GM18507 (cell line): Measurements from ENCODE around the gene TIGD1.

Experiments
- DNase-seq: peaks from one replicate; pipeline ENCODE4 v3.0.0; 2011; ENCODE audit warnings: low read depth; ENCODE audit not compliant: insufficient read length; ENCODE audit errors: extremely low spot score
- FAIRE-seq: peaks from 2 replicates; lab custom pipeline; 2011; peaks lifted over from hg19 to GRCh38; lab: Jason Lieb, UNC

The TIGD1 gene

GRCh38 chr2:232550354-232551249, at the start of gene TIGD1, which contains the start of gene EIF4E2:
Gene TIGD1 (minus strand): TSS chr2:232550557. CDS start chr2:232549882, 675 bp downstream.
Gene EIF4E2 (plus strand): TSS chr2:232550689. CDS start chr2:232550725, 36 bp downstream.
- peak; percentile 86 for FAIRE-seq
- peak; percentile 99 for DNase-seq

GRCh38 chr2:232598293-232598692, 47.9 kb upstream of the TIGD1 start:
- no peak for DNase-seq
- no peak for FAIRE-seq

- DNase-seq (no peak), FAIRE-seq (no peak)
Measured at GRCh38 chr2:232597362-232598079, 47.2 kb upstream of the TIGD1 start.

DNA sequence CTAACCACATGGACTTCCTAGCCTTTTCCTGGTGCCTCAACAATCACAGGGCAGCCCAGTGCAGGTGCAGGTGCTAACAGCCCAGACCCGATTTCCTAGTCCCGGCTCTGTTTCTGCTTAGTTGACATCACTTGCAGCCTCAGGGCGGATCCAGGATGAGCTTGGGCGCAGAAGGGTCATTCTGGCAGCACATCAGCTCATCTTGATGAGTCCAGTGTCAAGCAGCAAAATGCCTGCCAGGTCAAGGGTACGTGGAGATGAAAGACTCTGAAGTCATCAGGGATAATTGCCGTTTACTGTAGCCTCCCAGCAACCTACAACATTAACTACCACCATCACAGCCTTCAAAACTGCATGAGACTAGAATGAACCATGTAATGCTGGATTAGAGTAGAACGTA, 43.6 kb upstream of the TIGD1 start:
- no peak for FAIRE-seq
- no peak for DNase-seq

GRCh38 chr2:232592772-232593395, 42.5 kb upstream of the TIGD1 start:
- DNase-seq (no peak), FAIRE-seq (no peak)

- FAIRE-seq = no peak
- no peak for DNase-seq
Measured at GRCh38 chr2:232588680-232589585, 38.6 kb upstream of the TIGD1 start.

DNA sequence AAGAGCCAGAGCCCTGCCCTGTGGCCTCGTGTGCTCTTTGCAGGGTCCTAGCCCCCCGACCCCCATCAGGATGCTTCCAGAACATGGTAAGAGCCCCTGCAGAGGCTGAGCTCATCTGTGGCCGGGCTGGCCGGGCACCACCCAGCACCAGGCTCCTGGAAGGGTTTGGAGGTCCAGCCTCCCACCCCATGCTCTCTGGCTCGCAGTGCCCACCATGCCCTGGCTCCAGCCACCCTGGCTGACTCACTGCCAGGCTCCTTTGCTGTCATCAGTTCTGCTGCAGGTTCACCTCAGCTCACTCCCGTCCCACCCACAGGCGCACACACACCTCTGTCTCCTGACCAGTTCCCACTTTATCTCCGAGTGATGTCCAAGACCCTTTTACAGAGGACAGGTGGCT, 37.7 kb upstream of the TIGD1 start:
- FAIRE-seq (no peak), DNase-seq (no peak)

DNA sequence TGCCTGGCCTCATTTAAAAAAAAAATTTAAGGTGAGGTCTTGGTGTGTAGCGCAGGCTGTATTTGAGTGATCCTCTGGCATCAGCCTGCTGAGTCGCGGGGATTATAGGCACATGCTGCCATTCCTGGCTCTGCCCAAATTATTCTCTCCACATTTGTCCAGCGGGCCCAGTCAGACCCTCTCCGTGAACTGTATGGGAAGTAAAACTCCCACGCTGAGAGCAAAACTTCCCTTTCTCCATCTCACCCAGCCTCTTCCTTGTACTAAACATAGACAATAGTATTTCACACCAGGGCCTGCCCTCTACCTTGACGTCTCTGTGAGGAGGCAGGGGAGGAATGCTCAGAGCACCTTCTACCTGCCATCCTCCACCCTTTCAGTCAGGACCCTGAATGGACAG, 37.2 kb upstream of the TIGD1 start:
- FAIRE-seq (no peak), DNase-seq (no peak)

GRCh38 chr2:232586943-232587505, 36.7 kb upstream of the TIGD1 start:
- FAIRE-seq (no peak), DNase-seq (no peak)

DNA sequence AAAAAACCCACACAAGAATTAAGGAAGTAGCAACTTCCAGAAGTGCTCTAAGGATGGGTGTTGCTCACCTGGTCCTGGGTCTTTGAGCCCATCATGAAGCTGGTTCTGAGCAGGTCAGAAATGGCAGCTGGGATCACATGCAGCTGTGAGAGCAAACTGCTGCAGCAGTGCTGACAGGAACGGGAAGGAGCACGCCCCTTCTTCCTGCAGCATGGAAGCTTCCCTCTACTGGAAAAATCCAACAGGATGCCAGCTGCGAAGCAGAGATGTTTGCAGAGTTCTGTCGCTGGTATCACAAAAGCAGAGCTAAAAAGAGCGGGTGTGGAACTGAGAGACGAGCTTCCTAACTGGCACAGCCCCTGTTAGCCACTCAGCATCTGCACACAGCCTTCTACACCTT, 33.9 kb upstream of the TIGD1 start:
- FAIRE-seq = no peak
- DNase-seq = no peak

DNA sequence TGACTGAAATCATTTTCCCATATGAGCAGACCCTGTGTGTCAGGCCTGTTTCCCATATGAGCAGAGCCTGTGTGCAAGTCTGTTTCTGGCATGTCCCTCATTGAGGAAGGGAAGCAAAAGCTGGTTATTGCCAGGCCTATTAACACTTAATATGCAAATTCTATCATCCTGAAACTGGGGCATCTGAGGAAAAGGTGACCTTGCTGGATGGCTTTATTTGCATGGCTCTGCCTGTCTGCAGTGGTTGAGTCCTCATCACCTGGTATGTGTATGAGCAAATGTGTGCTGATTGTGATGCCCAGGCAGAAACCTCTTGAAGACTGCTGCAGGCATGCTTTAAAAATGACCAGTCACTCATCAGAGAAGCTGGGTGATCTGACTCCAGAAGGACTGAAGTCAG, 31.4 kb upstream of the TIGD1 start:
- DNase-seq = no peak
- no peak for FAIRE-seq

GRCh38 chr2:232580648-232580981, 30.3 kb upstream of the TIGD1 start:
- no peak for FAIRE-seq
- DNase-seq = no peak

DNA sequence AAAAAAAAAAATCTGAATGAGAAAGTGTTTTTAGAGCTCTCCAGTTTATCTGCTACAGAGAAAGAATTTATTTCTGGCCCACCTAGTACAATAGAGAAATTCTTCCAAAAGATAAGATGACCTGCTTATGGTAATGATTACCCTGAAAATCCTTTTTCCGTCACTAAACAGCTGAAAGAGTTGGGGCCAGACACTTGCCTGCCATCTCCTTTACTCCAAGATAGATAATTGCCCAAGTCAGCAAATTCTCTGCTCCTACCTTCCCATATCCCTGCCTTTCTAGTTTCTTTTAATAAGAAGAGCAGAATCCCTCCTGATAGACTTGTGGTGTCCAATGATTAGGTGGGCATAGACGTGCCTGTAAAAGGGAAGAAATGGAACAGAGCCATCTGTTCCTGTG, 28.3 kb upstream of the TIGD1 start:
- FAIRE-seq (no peak), DNase-seq (no peak)

DNA sequence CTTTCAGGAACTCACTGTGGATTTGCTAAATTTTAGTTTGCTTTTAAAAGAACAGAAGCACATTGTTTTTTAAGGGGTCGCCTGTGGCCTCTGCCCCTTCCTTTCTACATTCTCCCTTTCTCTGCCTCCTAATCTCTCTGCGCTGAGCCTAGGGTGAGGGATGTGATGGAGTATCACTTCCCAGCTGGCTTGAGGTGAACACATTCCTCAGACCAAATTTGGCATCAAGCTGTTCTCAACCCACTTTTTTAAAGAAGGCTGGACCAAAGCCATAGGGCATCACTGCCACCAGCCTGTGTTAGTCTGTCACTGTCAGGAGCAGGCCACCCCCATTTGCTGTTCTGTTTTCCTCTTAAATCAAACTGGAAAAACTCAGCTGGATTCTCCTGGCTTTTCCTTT, 27.5 kb upstream of the TIGD1 start:
- no peak for FAIRE-seq
- no peak for DNase-seq

DNA sequence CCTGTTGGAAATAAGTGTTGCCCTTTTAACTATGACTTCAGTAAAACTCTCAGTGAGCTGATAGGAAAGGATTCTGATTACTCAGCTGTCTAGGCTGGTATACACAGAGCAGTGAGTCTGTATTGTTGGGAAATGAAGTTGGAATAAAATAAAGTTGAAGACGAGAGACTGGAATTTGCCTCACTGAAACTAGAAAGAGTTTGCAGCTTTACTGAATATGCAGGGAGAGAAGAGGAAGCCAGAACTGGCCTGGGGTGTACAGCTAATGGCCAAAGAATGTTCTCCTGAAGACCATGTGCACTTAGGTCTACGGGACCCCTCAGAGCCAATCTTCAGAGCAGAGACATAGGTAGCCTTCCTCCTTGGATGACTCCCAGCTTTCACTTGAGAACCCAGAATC, 26.6 kb upstream of the TIGD1 start:
- no peak for DNase-seq
- no peak for FAIRE-seq

DNA sequence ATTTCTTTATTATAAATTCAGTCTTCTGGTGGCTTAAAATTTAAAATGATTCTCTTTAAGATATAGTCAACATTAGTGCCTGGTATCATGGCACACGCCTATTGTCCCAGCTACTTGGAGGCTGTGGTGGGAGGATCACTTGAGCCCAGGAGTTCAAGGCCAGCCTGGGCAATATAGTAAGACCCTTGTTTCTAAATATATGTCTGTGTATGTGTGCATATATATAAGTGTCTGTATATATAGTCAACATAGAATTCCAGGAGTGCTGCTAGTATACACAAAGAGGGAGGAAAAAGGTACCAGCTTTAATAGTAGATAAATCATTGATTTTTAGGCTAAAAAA, 25.0 kb upstream of the TIGD1 start:
- FAIRE-seq = no peak

GRCh38 chr2:232574674-232575403, 24.5 kb upstream of the TIGD1 start:
- FAIRE-seq (no peak), DNase-seq (no peak)

More for the DNA sequence above, 25.0 kb upstream of the TIGD1 start:
- DNase-seq = no peak

DNA sequence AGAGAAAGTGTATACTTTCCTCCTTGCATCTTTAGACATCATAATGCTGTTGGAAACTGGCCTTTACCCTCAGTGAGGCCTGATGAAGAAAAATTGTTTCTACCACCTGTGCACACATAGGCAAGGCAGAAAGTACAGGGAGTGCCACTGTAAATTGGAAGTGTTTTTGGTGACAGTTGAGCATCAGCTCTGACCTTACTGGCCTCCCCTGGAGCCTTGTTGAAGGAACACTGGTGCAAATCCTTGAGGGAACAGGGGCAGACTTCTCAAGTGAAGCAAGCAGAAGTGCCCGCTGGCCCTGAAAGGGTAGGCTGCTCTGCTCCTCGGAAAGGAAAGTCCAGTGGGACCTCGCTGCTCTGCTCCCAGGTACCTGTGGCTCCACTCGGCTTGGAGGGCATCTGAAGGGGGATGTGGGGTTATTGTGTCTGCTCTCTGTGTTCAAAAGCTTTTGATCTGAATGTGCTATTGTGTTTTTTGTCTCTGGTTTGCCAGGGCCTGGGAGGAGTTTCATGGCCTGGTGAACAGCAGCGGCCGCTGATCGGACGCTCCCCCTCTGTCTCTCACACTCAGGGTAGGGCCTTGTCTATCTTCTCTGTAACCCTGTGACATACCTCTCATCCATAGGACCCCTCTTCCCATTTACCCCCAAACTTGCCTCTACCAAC, 23.5 kb upstream of the TIGD1 start:
- DNase-seq (no peak), FAIRE-seq (no peak)
